Duodenal mucosa (tissue), 2 donors: ENCODE measurements around the gene SRCAP.
A peak's percentile ranks its signal among the peaks of the same experiment; 100 is the strongest.
"Not testable (repeated sequence)": the region's sequence is repeated elsewhere in the genome, so short reads cannot be mapped to it uniquely, and the experiment has no call there.

Experiments used
- H3K27ac ChIP-seq: one replicate; pipeline ENCODE4 v1.7.0; 2013; ENCODE audit warnings: low read depth, low read length
- H3K27me3 ChIP-seq, 2 donors: one replicate each; pipeline ENCODE4 v1.7.0; 2013; ENCODE audit warnings: low read length in 2 of 2, control low read depth in 1 of 2; ENCODE audit not compliant: insufficient read depth in 2 of 2, control insufficient read depth in 1 of 2
- H3K36me3 ChIP-seq, 2 donors: one replicate each; pipeline ENCODE4 v1.7.0; 2013; ENCODE audit warnings: low read length in 2 of 2, control low read depth in 1 of 2; ENCODE audit not compliant: insufficient read depth in 2 of 2, control insufficient read depth in 1 of 2
- H3K4me1 ChIP-seq, 2 donors: one replicate each; pipeline ENCODE4 v1.7.0; 2013; ENCODE audit warnings: low read length in 2 of 2, control low read depth in 1 of 2; ENCODE audit not compliant: insufficient read depth in 2 of 2, control insufficient read depth in 1 of 2
- H3K4me3 ChIP-seq, 2 donors: one replicate each; pipeline ENCODE4 v1.7.0; 2013; ENCODE audit warnings: low read length in 2 of 2, low read depth in 1 of 2
- H3K9ac ChIP-seq, 2 donors: one replicate each; pipeline ENCODE4 v1.7.0; 2013; ENCODE audit warnings: low read length in 2 of 2, low read depth in 1 of 2
- H3K9me3 ChIP-seq, 2 donors: one replicate each; pipeline ENCODE4 v1.7.0; 2013; ENCODE audit warnings: low read length in 2 of 2, control low read depth in 1 of 2; ENCODE audit not compliant: control insufficient read depth in 1 of 2

Gene SRCAP

GRCh38 chr16:30677931-30678585, 20.9 kb upstream of the SRCAP start:
- Histone ChIP-seq H3K4me1 (no peaks in the 10 kb centered on the region), H3K36me3 (no peaks in the 10 kb centered on the region), H3K9ac (no peak overlapping the region), H3K4me3 (no peak overlapping the region), H3K9me3 (no peaks in the 10 kb centered on the region), H3K27ac (no peak overlapping the region), H3K27me3 (no peaks in the 10 kb centered on the region)

DNA sequence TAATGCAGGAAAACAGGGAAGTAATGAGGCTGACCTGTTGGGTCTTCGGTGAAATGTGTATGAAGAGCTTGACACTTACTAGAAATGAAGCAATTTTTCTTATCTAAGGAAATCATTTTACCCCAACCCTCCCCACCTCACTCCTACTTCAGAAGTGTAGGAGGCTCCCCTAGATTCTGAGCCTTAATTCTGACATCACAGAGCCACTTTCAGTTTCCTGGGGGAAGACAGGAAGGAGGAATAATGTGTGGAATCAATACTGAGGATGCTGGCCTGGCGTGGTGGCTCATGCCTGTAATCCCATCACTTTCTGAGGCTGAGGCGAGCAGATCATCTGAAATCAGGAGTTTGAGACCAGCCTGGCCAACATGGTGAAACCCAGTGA, 20.4 kb upstream of the SRCAP start:
- no peaks in the 10 kb centered on the region for H3K4me1 ChIP-seq
- no peaks in the 10 kb centered on the region for H3K27me3 ChIP-seq
- no peaks in the 10 kb centered on the region for H3K36me3 ChIP-seq
- no peak overlapping the region for H3K4me3 ChIP-seq
- no peak overlapping the region for H3K9ac ChIP-seq
- H3K27ac ChIP-seq, result no peak overlapping the region
- H3K9me3 ChIP-seq, result no peaks in the 10 kb centered on the region

GRCh38 chr16:30680326-30680725, 18.6 kb upstream of the SRCAP start:
- Histone ChIP-seq H3K36me3 (no peaks in the 10 kb centered on the region), H3K27ac (no peak overlapping the region), H3K9me3 (no peaks in the 10 kb centered on the region), H3K27me3 (no peaks in the 10 kb centered on the region), H3K4me1 (no peaks in the 10 kb centered on the region), H3K4me3 (no peak overlapping the region), H3K9ac (no peak overlapping the region)

DNA sequence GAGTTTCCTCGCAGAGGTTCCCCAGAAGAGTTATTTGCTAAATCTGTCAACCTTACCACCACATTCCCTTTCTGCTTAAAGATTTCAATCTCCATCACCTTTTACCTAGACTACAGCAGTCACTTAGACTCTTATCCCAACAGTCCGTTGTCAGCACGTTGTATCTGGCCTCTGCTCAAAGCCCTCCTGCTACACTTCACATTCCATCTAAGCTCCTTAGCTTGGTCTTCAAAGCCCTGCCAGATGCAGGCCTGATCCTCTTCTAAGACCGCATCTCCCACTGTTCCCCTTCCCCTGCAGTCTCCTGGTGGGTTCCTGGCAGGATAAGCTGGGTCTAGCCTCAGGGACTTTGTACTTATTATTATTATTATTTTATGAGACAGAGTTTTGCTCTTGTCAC, 10.3 kb upstream of the SRCAP start:
- H3K27ac ChIP-seq, result no peak overlapping the region
- H3K36me3 ChIP-seq, result no peaks in the 10 kb centered on the region
- no peak overlapping the region for H3K9ac ChIP-seq
- H3K27me3 ChIP-seq, result no peaks in the 10 kb centered on the region
- H3K9me3 ChIP-seq, result no peaks in the 10 kb centered on the region
- no peak overlapping the region for H3K4me3 ChIP-seq
- H3K4me1 ChIP-seq, result peaks cover 0 to 2% of the 10 kb centered on the region in 2 donors

GRCh38 chr16:30691907-30692306, 7.1 kb upstream of the SRCAP start:
- no peak overlapping the region for H3K9ac ChIP-seq
- H3K27me3 ChIP-seq, result no peaks in the 10 kb centered on the region
- H3K4me3 ChIP-seq, result no peak overlapping the region

DNA sequence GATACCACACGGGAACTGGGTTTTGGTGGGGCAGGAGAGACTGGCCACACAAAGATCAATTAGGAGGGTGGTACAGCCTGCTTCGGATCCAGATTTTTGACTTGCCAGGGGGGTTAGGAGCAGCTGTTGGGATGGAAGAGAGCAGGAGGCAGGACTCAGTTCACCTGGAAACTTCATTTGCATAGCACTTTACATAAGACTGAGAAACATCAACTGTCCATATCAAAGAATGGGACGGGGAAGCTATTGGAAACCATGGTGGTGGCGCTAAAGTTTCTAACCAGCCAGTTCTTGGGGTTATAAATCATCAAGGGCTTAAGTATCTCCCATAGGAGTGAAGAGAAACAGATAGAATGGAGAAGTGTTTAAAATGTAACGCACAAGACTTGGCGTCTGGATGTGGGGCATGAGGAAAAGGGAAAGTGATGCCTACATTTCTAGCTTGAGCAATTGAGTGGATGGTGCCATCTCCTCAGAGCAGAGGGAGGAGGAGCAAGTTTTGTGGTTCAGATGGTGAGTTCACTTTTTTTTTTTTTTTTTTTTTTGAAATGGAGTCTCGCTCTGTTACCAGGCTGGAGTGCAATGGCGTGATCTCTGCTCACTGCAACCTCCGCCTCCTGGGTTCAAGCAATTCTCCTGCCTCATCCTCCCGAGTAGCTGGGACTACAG, 6.4 kb upstream of the SRCAP start:
- Histone ChIP-seq H3K27me3 (no peaks in the 10 kb centered on the region), H3K4me3 (no peak overlapping the region), H3K4me1 (peaks cover 1 to 5% of the 10 kb centered on the region in 2 donors), H3K9ac (no peak overlapping the region), H3K9me3 (no peaks in the 10 kb centered on the region), H3K36me3 (no peaks in the 10 kb centered on the region), H3K27ac (no peak overlapping the region)

More at GRCh38 chr16:30691907-30692306, 7.1 kb upstream of the SRCAP start:
- Histone ChIP-seq H3K9me3 (no peaks in the 10 kb centered on the region), H3K4me1 (peaks cover 0 to 5% of the 10 kb centered on the region in 2 donors), H3K36me3 (no peaks in the 10 kb centered on the region), H3K27ac (no peak overlapping the region)

- Histone ChIP-seq H3K9ac (no peak overlapping the region), H3K27me3 (no peaks in the 10 kb centered on the region), H3K9me3 (no peaks in the 10 kb centered on the region), H3K4me3 (no peak overlapping the region), H3K27ac (no peak overlapping the region), H3K4me1 (peaks cover 12 to 16% of the 10 kb centered on the region in 2 donors), H3K36me3 (peaks cover 3 to 4% of the 10 kb centered on the region in 2 donors)
Measured at GRCh38 chr16:30694926-30695693, 3.9 kb upstream of the SRCAP start.

DNA sequence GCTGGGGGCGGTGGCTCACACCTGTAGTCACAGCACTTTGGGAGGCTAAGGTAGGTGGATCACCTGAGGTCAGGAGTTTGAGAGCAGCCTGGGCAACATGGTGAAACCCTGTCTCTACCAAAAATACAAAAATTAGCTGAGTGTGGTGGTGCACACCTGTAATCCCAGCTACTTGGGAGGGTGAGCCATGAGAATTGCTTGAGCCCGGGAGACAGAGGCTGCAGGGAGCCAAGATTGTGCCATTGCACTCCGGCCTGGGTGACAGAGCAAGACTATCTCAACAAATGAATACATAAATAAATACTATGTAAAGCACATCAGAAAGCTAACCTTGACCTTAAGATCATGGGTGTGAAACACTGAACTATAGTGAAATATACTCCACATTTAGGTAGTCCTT, 2.3 kb upstream of the SRCAP start:
- H3K27me3 ChIP-seq, H3K4me3 ChIP-seq, H3K27ac ChIP-seq, H3K9ac ChIP-seq, H3K9me3 ChIP-seq: not testable (repeated sequence)
- Histone ChIP-seq H3K36me3 (peaks cover 13 to 19% of the 10 kb centered on the region in 2 donors), H3K4me1 (peaks cover 14 to 16% of the 10 kb centered on the region in 2 donors)

GRCh38 chr16:30697264-30698138, 1.5 kb upstream of the SRCAP start:
- H3K27me3 ChIP-seq, result no peaks in the 10 kb centered on the region
- peak overlapping the region; percentile 90 for H3K4me3 ChIP-seq
- peaks cover 13 to 25% of the 10 kb centered on the region in 2 donors for H3K36me3 ChIP-seq
- peak overlapping the region; percentile 92 to 98 for H3K9ac ChIP-seq
- peak overlapping the region; percentile 100 for H3K27ac ChIP-seq
- no peaks in the 10 kb centered on the region for H3K9me3 ChIP-seq
- H3K4me1 ChIP-seq, result peaks cover 14 to 16% of the 10 kb centered on the region in 2 donors
